Memory B cell (primary cell): ENCODE measurements around the gene PANK4.
A peak's percentile ranks its signal among the peaks of the same experiment; 100 is the strongest.
"Not testable (repeated sequence)": the region's sequence is repeated elsewhere in the genome, so short reads cannot be mapped to it uniquely, and the experiment has no call there.

Experiments used
- ATAC-seq: fragments of 150-1000 bp; cut with Tn5 transposase; 2 replicates; pipeline ENCODE4 v1.10.0; 2021; ENCODE audit warnings: low read depth, mild to moderate bottlenecking, moderate library complexity
- DNase-seq, 2 donors: peaks; one replicate each; pipeline ENCODE4 v3.0.0; 2022; ENCODE audit warnings: low spot score in 2 of 2
- H3K27ac Mint-ChIP-seq: one replicate; pipeline ENCODE4 v1.8.0; 2022; ENCODE audit warnings: mild to moderate bottlenecking, moderate library complexity, mixed read lengths
- H3K27me3 Mint-ChIP-seq: one replicate; pipeline ENCODE4 v1.8.0; 2022; ENCODE audit warnings: mixed read lengths
- H3K36me3 Mint-ChIP-seq: one replicate; pipeline ENCODE4 v1.8.0; 2022; ENCODE audit warnings: mild to moderate bottlenecking, mixed read lengths
- H3K4me1 Mint-ChIP-seq: one replicate; pipeline ENCODE4 v1.8.0; 2022; ENCODE audit warnings: mixed read lengths
- H3K4me3 Mint-ChIP-seq: one replicate; pipeline ENCODE4 v1.8.0; 2022; ENCODE audit warnings: mild to moderate bottlenecking, moderate library complexity, mixed read lengths
- H3K9me3 Mint-ChIP-seq: one replicate; pipeline ENCODE4 v1.8.0; 2022; ENCODE audit warnings: mixed read lengths

Gene PANK4

GRCh38 chr1:2554621-2555387, 28.4 kb upstream of the PANK4 start:
- Mint-ChIP-seq H3K27me3 (no peaks in the 10 kb centered on the region), H3K4me3 (peak overlapping the region; percentile 92), H3K27ac (peak overlapping the region; percentile 98), H3K9me3 (no peaks in the 10 kb centered on the region), H3K36me3 (peaks cover 4% of the 10 kb centered on the region), H3K4me1 (peaks cover 29% of the 10 kb centered on the region)
- ATAC-seq: peak; percentile 28
- peak in 1 of 2 donors; percentile 63 for DNase-seq

- Mint-ChIP-seq H3K36me3 (peaks cover 4% of the 10 kb centered on the region), H3K27ac (peak overlapping the region; percentile 98), H3K27me3 (no peaks in the 10 kb centered on the region), H3K9me3 (no peaks in the 10 kb centered on the region), H3K4me3 (peak overlapping the region; percentile 57), H3K4me1 (peaks cover 32% of the 10 kb centered on the region)
- no peak for DNase-seq
- ATAC-seq: no peak
These were observed 27.6 kb upstream of the PANK4 start for GRCh38 chr1:2553871-2554620.

- not testable (repeated sequence) for H3K4me3 Mint-ChIP-seq, ATAC-seq, H3K36me3 Mint-ChIP-seq, H3K27me3 Mint-ChIP-seq, H3K27ac Mint-ChIP-seq, DNase-seq, H3K9me3 Mint-ChIP-seq
- peaks cover 29% of the 10 kb centered on the region for H3K4me1 Mint-ChIP-seq
These were observed 26.7 kb upstream of the PANK4 start for GRCh38 chr1:2553076-2553475.

- H3K27me3 Mint-ChIP-seq: no peaks in the 10 kb centered on the region
- H3K4me1 Mint-ChIP-seq: peaks cover 24% of the 10 kb centered on the region
- no peak overlapping the region for H3K4me3 Mint-ChIP-seq
- H3K27ac Mint-ChIP-seq: peak overlapping the region; percentile 55
- ATAC-seq (no peak), DNase-seq (no peak)
- no peaks in the 10 kb centered on the region for H3K36me3 Mint-ChIP-seq
- no peaks in the 10 kb centered on the region for H3K9me3 Mint-ChIP-seq
These were observed 25.8 kb upstream of the PANK4 start for GRCh38 chr1:2552189-2552588.

GRCh38 chr1:2551544-2551943, 25.1 kb upstream of the PANK4 start:
- H3K27me3 Mint-ChIP-seq, DNase-seq, ATAC-seq, H3K9me3 Mint-ChIP-seq, H3K4me3 Mint-ChIP-seq, H3K36me3 Mint-ChIP-seq: not testable (repeated sequence)
- Mint-ChIP-seq H3K4me1 (peaks cover 27% of the 10 kb centered on the region), H3K27ac (peak overlapping the region; percentile 93)

GRCh38 chr1:2550309-2550861, 24.0 kb upstream of the PANK4 start:
- not testable (repeated sequence) for H3K36me3 Mint-ChIP-seq, H3K4me3 Mint-ChIP-seq, H3K27me3 Mint-ChIP-seq, DNase-seq, H3K9me3 Mint-ChIP-seq, ATAC-seq
- Mint-ChIP-seq H3K4me1 (peaks cover 20% of the 10 kb centered on the region), H3K27ac (peak overlapping the region; percentile 93)

- not testable (repeated sequence) for H3K36me3 Mint-ChIP-seq, H3K27me3 Mint-ChIP-seq, H3K9me3 Mint-ChIP-seq, DNase-seq
- ATAC-seq: peak; percentile 31
- H3K27ac Mint-ChIP-seq: peak overlapping the region; percentile 93
- peaks cover 15% of the 10 kb centered on the region for H3K4me1 Mint-ChIP-seq
- peak overlapping the region; percentile 69 for H3K4me3 Mint-ChIP-seq
These were observed 23.1 kb upstream of the PANK4 start for GRCh38 chr1:2549367-2550029.

- H3K27me3 Mint-ChIP-seq: no peaks in the 10 kb centered on the region
- peak; percentile 84 for DNase-seq
- peak; percentile 28 for ATAC-seq
- no peaks in the 10 kb centered on the region for H3K9me3 Mint-ChIP-seq
- peak overlapping the region; percentile 90 for H3K4me3 Mint-ChIP-seq
- H3K4me1 Mint-ChIP-seq: peaks cover 14% of the 10 kb centered on the region
- peak overlapping the region; percentile 93 for H3K27ac Mint-ChIP-seq
- H3K36me3 Mint-ChIP-seq: no peaks in the 10 kb centered on the region
These were observed 21.7 kb upstream of the PANK4 start for GRCh38 chr1:2548068-2548589.

- Mint-ChIP-seq H3K4me1 (peaks cover 14% of the 10 kb centered on the region), H3K27ac (peak overlapping the region; percentile 93), H3K9me3 (no peaks in the 10 kb centered on the region), H3K36me3 (no peaks in the 10 kb centered on the region), H3K4me3 (peak overlapping the region; percentile 90), H3K27me3 (no peaks in the 10 kb centered on the region)
- peak; percentile 3 for ATAC-seq
- DNase-seq: peak in 1 of 2 donors; percentile 45
These were observed 21.0 kb upstream of the PANK4 start for GRCh38 chr1:2547210-2548067.

GRCh38 chr1:2546515-2547209, 20.3 kb upstream of the PANK4 start:
- DNase-seq (peak; percentile 67 to 69), ATAC-seq (peak; percentile 31)
- Mint-ChIP-seq H3K27me3 (no peaks in the 10 kb centered on the region), H3K4me1 (peaks cover 14% of the 10 kb centered on the region), H3K36me3 (no peaks in the 10 kb centered on the region), H3K27ac (peak overlapping the region; percentile 93), H3K9me3 (no peaks in the 10 kb centered on the region), H3K4me3 (peak overlapping the region; percentile 90)

GRCh38 chr1:2545754-2546514, 19.5 kb upstream of the PANK4 start:
- Mint-ChIP-seq H3K4me3 (peak overlapping the region; percentile 90), H3K9me3 (no peaks in the 10 kb centered on the region), H3K4me1 (peaks cover 14% of the 10 kb centered on the region), H3K27ac (peak overlapping the region; percentile 93), H3K27me3 (peaks cover 3% of the 10 kb centered on the region), H3K36me3 (no peaks in the 10 kb centered on the region)
- DNase-seq (peak; percentile 83 to 89), ATAC-seq (peak; percentile 50)
